Activated CD4-positive, alpha-beta memory T cell treated with anti-CD3 and anti-CD28 coated beads for 36 hours (primary cell): ENCODE data around the gene SLC26A9. TPM values are rescaled to one million over a fixed set of nuclear protein-coding genes. Genes with fewer than 3 reads are reported as not detected.
"Not testable (repeated sequence)": the region's sequence is repeated elsewhere in the genome, so short reads cannot be mapped to it uniquely, and the experiment has no call there.

Source experiments
- CTCF ChIA-PET: fragments of 350-600 bp; sonication (Branson Sonifier 250); formaldehyde crosslinking; loops from one replicate; lab custom pipeline; 2021; ENCODE audit warnings: antibody characterized with exemption, inconsistent platforms; lab: Charles Lee
- POLR2A ChIA-PET: fragments of 350-600 bp; sonication (Branson Sonifier 250); formaldehyde crosslinking; loops from one replicate; lab custom pipeline; 2021; ENCODE audit warnings: antibody characterized with exemption; lab: Charles Lee
- DNase-seq: peaks from one replicate; pipeline ENCODE4 v3.0.0-alpha.2; 2020
- H3K27ac Mint-ChIP-seq: one replicate; pipeline ENCODE4 v1.8.0; 2021; ENCODE audit warnings: mixed read lengths
- H3K27me3 Mint-ChIP-seq: one replicate; pipeline ENCODE4 v1.8.0; 2021; ENCODE audit warnings: mixed read lengths
- H3K36me3 Mint-ChIP-seq: one replicate; pipeline ENCODE4 v1.8.0; 2021; ENCODE audit warnings: mixed read lengths
- H3K4me1 Mint-ChIP-seq: one replicate; pipeline ENCODE4 v1.8.0; 2021; ENCODE audit warnings: low read depth, mixed read lengths
- H3K4me3 Mint-ChIP-seq: one replicate; pipeline ENCODE4 v1.8.0; 2021; ENCODE audit warnings: mild to moderate bottlenecking, mixed read lengths
- H3K9me3 Mint-ChIP-seq: one replicate; pipeline ENCODE4 v1.8.0; 2021; ENCODE audit warnings: mixed read lengths
- intact Hi-C: fragments of 100-400 bp; cut with micrococcal nuclease; formaldehyde crosslinking; loops from one replicate; pipeline ENCODE4 v1.15.1; 2023
- total RNA-seq, 2 experiments: library from RNA; stranded (reverse); gene quantifications; one replicate each; pipeline ENCODE4 v1.2.3, GENCODE V29; 2021

SLC26A9 gene
- total RNA-seq, 2 experiments from 2014 or later, result not detected

DNA sequence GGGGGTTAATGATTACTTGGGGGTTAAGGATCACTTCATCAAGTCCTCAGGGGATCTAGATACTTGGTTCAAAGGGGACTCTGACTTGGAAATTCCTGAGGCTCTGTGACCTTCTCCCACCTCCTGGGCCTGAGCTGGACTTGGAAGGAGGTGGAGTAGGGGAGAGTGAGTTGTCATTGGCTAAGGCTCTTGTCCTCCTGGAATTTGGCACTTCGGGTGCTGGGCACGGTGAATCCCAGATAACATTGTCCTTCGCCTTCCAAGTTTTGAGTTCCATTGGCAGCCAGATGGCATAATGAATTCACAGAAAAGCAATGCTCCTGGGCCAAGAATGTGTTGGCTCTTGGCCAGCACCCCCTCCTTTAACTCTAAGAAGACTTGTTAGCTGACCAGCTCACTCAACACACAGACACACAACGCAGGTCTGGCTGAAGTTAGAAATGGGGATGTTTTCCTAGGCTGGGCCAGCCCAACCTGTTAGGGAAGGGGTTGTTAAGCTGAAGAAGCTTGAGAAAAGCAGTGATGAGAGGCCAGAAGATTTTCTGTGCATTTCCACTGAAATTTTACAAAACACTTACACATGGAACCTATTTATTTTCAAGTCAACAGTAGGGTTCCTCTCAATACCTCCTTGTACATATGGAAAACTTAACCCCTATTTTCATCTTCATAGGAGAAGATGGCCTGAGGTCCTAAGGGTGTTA lies 29.7 kb downstream of the SLC26A9 start:
- no peak for DNase-seq
- intact Hi-C loops, result no loop called here
- no peak overlapping the region for H3K4me3 Mint-ChIP-seq
- H3K9me3 Mint-ChIP-seq, result no peaks in the 10 kb centered on the region
- CTCF ChIA-PET, result interaction anchor here (0.9 to 11.7 kb wide), 2 partner anchors 65 to 256 kb away, joined by 3 to 248 read pairs; no protein-coding TSS in a partner anchor
- H3K27ac Mint-ChIP-seq, result no peak overlapping the region
- H3K36me3 Mint-ChIP-seq, result no peaks in the 10 kb centered on the region
- POLR2A ChIA-PET, result no interaction called here
- no peaks in the 10 kb centered on the region for H3K27me3 Mint-ChIP-seq
- H3K4me1 Mint-ChIP-seq, result no peaks in the 10 kb centered on the region

DNA sequence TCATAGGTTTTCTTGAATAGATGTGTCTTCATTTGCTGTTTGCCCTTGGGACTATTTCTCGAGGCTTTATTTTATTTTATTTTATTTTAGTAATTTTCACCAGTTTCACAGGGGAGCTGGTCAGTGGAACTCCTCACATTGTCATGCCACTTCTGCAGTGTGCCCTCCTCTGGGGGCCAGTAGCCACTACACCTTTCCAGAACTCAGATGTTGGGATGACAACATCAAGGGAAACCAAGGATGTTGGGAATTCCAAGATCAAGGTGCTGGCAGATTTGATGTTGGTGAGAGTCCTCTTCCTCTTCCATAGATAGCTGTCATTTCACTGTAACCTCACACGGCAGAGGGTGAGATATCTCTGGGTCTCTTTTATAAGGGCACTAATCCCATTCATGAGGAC lies 35.5 kb downstream of the SLC26A9 start:
- ChIA-PET CTCF (interaction anchor here (0.6 to 2.5 kb wide), 11 partner anchors 11 to 252 kb away, joined by 3 to 21 read pairs (median 5); no protein-coding TSS in a partner anchor), POLR2A (no interaction called here)
- intact Hi-C loops, result loop anchor here (1.0 kb wide), 1 partner anchor 116 kb away; no protein-coding TSS in a partner anchor
- no peak overlapping the region for H3K4me3 Mint-ChIP-seq
- H3K36me3 Mint-ChIP-seq, result no peaks in the 10 kb centered on the region
- H3K27me3 Mint-ChIP-seq, result no peaks in the 10 kb centered on the region
- DNase-seq, result no peak
- no peaks in the 10 kb centered on the region for H3K4me1 Mint-ChIP-seq
- H3K27ac Mint-ChIP-seq, result no peak overlapping the region
- H3K9me3 Mint-ChIP-seq, result no peaks in the 10 kb centered on the region

DNA sequence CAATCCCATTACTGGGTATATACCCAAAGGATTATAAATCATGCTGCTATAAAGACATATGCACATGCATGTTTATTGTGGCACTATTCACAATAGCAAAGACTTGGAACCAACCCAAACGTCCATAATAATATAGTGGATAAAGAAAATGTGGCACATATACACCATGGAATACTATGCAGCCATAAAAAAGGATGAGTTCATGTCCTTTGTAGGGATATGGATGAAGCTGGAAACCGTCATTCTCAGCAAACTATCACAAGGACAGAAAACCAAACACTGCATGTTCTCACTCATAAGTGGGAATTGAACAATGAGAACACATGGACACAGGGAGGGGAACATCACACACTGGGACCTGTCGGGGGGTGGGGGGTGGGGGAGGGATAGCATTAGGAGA lies 38.2 kb downstream of the SLC26A9 start:
- POLR2A ChIA-PET, CTCF ChIA-PET: not testable (repeated sequence)

DNA sequence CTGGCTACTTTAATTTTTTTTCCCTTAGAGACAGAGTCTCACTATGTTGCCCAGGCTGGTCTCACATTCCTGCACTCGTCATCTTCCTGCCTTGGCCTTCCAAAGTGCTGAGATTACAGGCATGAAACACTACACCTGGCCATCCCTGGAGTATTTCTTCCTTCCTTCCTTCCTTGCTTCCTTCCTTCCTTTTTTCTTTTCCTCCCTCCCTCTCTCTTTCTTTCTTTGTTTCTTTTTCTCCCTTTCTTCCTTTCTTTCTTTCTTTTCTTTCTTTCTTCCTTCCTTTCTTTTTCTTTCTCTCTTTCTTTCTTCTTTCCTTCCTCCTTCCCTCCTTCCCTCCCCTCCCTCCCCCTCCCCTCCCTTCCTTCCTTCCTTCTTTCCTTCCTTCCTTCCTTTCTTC lies 46.9 kb downstream of the SLC26A9 start:
- no peak overlapping the region for H3K4me3 Mint-ChIP-seq
- POLR2A ChIA-PET, result no interaction called here
- intact Hi-C loops, result no loop called here

More for the DNA sequence above, 38.2 kb downstream of the SLC26A9 start:
- DNase-seq, H3K4me1 Mint-ChIP-seq, H3K4me3 Mint-ChIP-seq, H3K27me3 Mint-ChIP-seq, H3K9me3 Mint-ChIP-seq, H3K36me3 Mint-ChIP-seq, intact Hi-C loops, H3K27ac Mint-ChIP-seq: not testable (repeated sequence)

DNA sequence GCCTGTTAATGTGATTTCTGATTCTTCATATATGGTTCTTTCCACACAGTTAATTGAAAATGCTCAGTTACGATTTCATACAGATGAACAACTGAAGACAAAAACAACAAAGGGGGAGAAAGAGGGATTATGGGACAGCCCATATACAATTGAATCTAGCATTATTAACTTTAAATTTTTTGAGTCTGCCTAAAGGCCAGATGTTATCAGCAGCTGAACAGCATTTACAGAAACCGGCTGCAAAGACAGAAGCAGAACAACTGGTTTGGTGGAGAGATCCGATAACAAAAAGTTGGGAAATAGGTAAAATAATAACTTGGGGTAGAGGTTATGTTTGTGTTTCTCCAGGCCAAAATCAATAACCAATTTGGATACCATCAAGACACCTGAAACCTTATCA lies 49.1 kb downstream of the SLC26A9 start:
- CTCF ChIA-PET, H3K4me1 Mint-ChIP-seq, DNase-seq: not testable (repeated sequence)

More for the DNA sequence above, 46.9 kb downstream of the SLC26A9 start:
- CTCF ChIA-PET, result interaction anchor here (1.4 to 1.9 kb wide), 2 partner anchors 22 to 81 kb away, joined by 3 to 6 read pairs; no protein-coding TSS in a partner anchor
- Mint-ChIP-seq H3K27me3 (peaks cover 6% of the 10 kb centered on the region), H3K27ac (no peak overlapping the region), H3K4me1 (peaks cover 4% of the 10 kb centered on the region), H3K36me3 (no peaks in the 10 kb centered on the region), H3K9me3 (peaks cover 10% of the 10 kb centered on the region)
- DNase-seq, result no peak

DNA sequence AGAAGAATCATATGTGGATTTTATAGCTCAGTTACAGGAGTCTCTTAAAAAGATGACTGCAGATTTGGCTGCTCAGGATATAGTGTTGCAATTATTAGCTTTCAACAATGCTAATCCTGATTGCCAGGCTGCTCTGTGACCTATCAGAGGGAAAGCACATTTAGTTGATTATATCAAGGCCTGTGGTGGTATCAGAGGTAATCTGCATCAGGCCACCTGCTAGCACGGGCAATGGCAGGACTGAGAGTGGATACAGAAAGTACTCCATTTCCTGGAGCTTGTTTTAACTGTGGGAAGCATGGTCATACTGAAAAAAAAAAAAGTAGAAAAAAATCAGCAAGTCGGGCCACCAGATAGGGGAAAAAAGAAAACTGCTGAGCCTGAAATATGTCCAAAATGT lies 51.1 kb downstream of the SLC26A9 start:
- POLR2A ChIA-PET, DNase-seq, H3K4me1 Mint-ChIP-seq, H3K36me3 Mint-ChIP-seq, H3K4me3 Mint-ChIP-seq, intact Hi-C loops, H3K27me3 Mint-ChIP-seq, H3K9me3 Mint-ChIP-seq, H3K27ac Mint-ChIP-seq: not testable (repeated sequence)
- CTCF ChIA-PET, result interaction anchor here (1.3 to 2.3 kb wide), 3 partner anchors 27 to 234 kb away, joined by 4 to 8 read pairs (median 8); no protein-coding TSS in a partner anchor

More for the DNA sequence above, 49.1 kb downstream of the SLC26A9 start:
- H3K4me3 Mint-ChIP-seq, POLR2A ChIA-PET, H3K27ac Mint-ChIP-seq, H3K36me3 Mint-ChIP-seq, H3K9me3 Mint-ChIP-seq, H3K27me3 Mint-ChIP-seq, intact Hi-C loops: not testable (repeated sequence)

DNA sequence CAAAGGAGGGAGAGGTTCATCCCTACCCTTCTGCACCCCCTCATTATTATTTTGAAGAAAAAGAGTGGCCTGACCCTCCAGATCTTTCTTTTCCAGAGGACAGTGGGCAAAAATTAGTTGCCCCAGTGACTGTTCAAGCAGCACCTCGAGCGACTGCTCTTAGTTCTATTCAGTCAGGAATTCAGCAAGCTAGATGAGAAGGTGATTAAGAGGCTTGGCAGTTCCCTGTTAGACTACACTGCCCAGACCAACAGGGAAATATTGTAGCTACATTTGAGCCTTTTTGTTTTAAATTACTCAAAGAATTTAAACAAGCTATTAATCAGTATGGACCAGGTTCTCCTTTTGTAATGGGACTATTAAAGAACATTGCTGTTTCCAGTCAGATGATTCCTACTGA lies 51.8 kb downstream of the SLC26A9 start:
- H3K4me3 Mint-ChIP-seq, intact Hi-C loops, H3K36me3 Mint-ChIP-seq, H3K9me3 Mint-ChIP-seq, H3K4me1 Mint-ChIP-seq, H3K27ac Mint-ChIP-seq, H3K27me3 Mint-ChIP-seq, DNase-seq, POLR2A ChIA-PET: not testable (repeated sequence)
- CTCF ChIA-PET, result interaction anchor here (1.3 to 2.3 kb wide), 3 partner anchors 28 to 233 kb away, joined by 4 to 8 read pairs (median 8); no protein-coding TSS in a partner anchor

DNA sequence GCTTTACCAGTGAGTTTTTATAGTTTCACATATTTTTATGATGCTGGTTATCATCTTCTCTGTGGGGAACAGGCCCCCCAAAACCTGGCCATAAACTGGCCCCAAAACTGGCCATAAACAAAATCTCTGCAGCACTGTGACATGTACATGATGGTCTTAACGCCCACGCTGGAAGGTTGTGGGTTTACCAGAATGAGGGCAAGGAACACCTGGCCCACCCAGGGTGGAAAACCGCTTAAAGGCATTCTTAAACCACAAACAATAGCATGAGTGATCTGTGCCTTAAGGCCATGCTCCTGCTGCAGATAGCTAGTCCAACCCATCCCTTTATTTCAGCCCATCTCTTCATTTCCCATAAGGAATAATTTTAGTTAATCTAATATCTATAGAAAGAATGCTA lies 52.6 kb downstream of the SLC26A9 start:
- intact Hi-C loops, POLR2A ChIA-PET, H3K36me3 Mint-ChIP-seq, H3K9me3 Mint-ChIP-seq, H3K27ac Mint-ChIP-seq, DNase-seq, H3K4me1 Mint-ChIP-seq, H3K27me3 Mint-ChIP-seq, H3K4me3 Mint-ChIP-seq: not testable (repeated sequence)
- CTCF ChIA-PET, result interaction anchor here (2.3 kb wide), 1 partner anchor 232 kb away, joined by 8 read pairs; no protein-coding TSS in a partner anchor

DNA sequence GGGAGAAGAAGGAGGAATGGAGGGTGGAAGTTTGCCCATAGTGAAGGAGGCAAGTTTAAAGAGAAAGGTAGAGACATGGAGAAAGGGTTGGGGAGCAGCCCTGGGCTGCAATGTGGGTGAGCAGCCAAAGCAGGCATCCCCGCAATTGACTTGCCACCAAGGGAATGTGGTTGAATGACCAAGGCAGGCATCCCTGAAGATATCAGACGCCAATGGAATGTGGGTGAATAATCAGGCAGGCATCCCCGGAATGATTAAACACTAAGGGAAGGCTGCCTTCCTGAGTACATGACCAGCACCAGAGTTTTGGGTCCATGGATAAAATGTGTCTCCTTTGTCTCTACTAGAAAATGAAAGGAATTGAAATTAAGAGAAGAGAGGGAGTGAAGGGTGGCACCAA lies 53.5 kb downstream of the SLC26A9 start:
- intact Hi-C loops, H3K36me3 Mint-ChIP-seq, CTCF ChIA-PET, H3K9me3 Mint-ChIP-seq, DNase-seq, POLR2A ChIA-PET, H3K27me3 Mint-ChIP-seq, H3K27ac Mint-ChIP-seq, H3K4me1 Mint-ChIP-seq, H3K4me3 Mint-ChIP-seq: not testable (repeated sequence)

DNA sequence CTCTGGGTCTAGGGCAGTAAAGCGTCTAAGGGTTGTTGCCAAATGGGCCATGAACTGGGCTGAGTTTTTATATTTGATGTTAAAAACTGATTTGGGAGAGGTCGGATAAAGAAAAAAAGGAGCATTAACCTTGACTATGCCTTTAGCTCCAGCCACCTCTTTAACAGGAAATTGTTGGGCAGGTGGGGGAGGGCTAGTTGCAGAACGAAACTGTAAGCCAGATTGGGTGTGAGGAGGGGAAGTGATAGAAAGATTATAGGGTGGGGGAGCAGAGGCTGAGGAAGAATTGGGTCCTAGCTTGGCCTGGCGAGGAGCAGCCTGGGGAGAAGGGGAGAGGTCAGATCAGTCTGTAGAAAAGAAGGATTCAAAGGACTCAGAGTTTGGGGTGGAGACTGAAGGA lies 54.2 kb downstream of the SLC26A9 start:
- H3K9me3 Mint-ChIP-seq, H3K4me3 Mint-ChIP-seq, H3K4me1 Mint-ChIP-seq, CTCF ChIA-PET, intact Hi-C loops, POLR2A ChIA-PET, H3K36me3 Mint-ChIP-seq, H3K27me3 Mint-ChIP-seq, H3K27ac Mint-ChIP-seq: not testable (repeated sequence)
- peak; percentile 13 for DNase-seq

DNA sequence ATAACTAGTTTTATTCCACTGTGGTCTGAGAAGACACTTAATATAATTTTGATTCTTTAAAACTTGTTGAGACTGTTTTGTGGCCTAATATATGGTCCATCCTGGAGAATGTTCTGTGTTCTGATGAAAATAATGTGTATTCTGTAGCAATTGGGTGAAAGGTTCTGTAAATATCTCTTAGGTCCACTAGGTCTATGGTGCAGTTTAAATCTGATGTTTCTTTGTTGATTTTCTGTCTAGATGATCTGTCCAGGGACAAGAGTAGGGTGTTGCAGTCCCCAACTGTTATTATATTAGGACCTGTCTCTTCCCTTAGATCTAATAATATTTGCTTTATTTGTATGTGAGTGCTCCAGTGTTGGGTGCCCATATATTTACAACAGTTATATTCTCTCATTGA lies 59.5 kb downstream of the SLC26A9 start:
- H3K36me3 Mint-ChIP-seq, result peaks cover 3% of the 10 kb centered on the region
- no peak for DNase-seq
- peaks cover 2% of the 10 kb centered on the region for H3K4me1 Mint-ChIP-seq

DNA sequence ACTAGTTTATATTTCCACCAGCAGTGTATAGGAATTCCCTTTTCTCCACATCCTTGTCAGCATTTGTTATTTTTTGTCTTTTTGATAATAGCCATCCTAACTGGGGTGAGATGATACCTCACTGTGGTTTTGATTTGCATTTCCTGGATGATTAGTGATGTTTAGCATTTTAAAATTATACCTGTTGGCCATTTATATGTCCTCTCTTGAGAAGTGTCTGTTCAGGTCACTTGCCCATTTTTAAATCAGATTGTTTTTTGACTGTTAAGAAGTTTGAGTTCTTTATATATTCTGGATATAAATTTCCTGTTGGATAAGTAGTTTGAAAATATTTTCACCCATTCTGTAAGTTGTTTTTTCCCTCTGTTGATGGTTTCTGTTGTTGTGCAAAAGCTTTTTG lies 62.3 kb downstream of the SLC26A9 start:
- intact Hi-C loops, result no loop called here
- Mint-ChIP-seq H3K9me3 (peaks cover 29% of the 10 kb centered on the region), H3K27ac (no peak overlapping the region), H3K36me3 (peaks cover 9% of the 10 kb centered on the region), H3K27me3 (peaks cover 8% of the 10 kb centered on the region), H3K4me3 (no peak overlapping the region), H3K4me1 (no peaks in the 10 kb centered on the region)
- CTCF ChIA-PET, result no interaction called here
- POLR2A ChIA-PET, result no interaction called here
- no peak for DNase-seq

More for the DNA sequence above, 59.5 kb downstream of the SLC26A9 start:
- no peak overlapping the region for H3K4me3 Mint-ChIP-seq
- peaks cover 20% of the 10 kb centered on the region for H3K9me3 Mint-ChIP-seq
- H3K27me3 Mint-ChIP-seq, result peaks cover 1% of the 10 kb centered on the region
- CTCF ChIA-PET, result no interaction called here
- intact Hi-C loops, result no loop called here
- no peak overlapping the region for H3K27ac Mint-ChIP-seq
- POLR2A ChIA-PET, result no interaction called here
